ENCODE results near the gene FYN. TPM values are rescaled to one million over a fixed set of nuclear protein-coding genes. Genes with fewer than 3 reads are reported as not detected.

The FYN gene
- total and polyA plus RNA-seq, 9 of the 15 experiments (the other 6 are each of a cell fraction or from before 2014, with no cell fraction given): 2.9 to 22.1 (median 11.4) TPM

GRCh38 chr6:111861431-111861885 is 11.8 kb downstream of the FYN start:
- peaks cover 7% of the 10 kb centered on the region; the same call in 1 of the 2 replicates for H4K20me1 ChIP-seq (replicated peaks; ENCODE audit: control insufficient read depth, insufficient read depth, low read length)
- no peaks in the 10 kb centered on the region for H3K9me3 ChIP-seq (replicated peaks; ENCODE audit: control insufficient read depth, insufficient read depth, low read depth, low read length)
- no peaks in the 10 kb centered on the region for H3K36me3 ChIP-seq (ENCODE audit: control insufficient read depth, insufficient read depth, low read length)
- H3K27ac ChIP-seq (ENCODE audit: extremely low read depth, low read depth, low read length): no peak overlapping the region
- H3K9ac ChIP-seq (ENCODE audit: insufficient read depth in 1 of 2, low read depth in 2 of 2, low read length in 2 of 2): no peak overlapping the region
- H2AFZ ChIP-seq (ENCODE audit: low read depth, low read length): no peak overlapping the region
- no peak for DNase-seq (ENCODE audit: extremely low read depth in 1 of 4, low spot score in 3 of 4)
- peaks cover 0 to 32% of the 10 kb centered on the region in 2 experiments; a peak in 3 of 5 replicates for H3K27me3 ChIP-seq (ENCODE audit: control insufficient read depth in 2 of 2, insufficient read depth in 2 of 2, low read length in 2 of 2)
- intact Hi-C loops (cut with micrococcal nuclease): no loop called here
- no peaks in the 10 kb centered on the region; a peak in 1 of 5 replicates for H3K4me1 ChIP-seq (replicated peaks in 1 of 2; ENCODE audit: control insufficient read depth in 2 of 2, insufficient read depth in 2 of 2, low read length in 2 of 2)
- ChIA-PET CTCF (ENCODE audit: low intra/inter-chr PET ratio) (no interaction called here), POLR2A (interaction anchor here (0.8 kb wide), 1 partner anchor 74 kb away, joined by 5 read pairs; no protein-coding TSS in a partner anchor)
- ATAC-seq: no peak
- FAIRE-seq: no peak
- BruUV-seq (replicated peaks): no TSS peak
- no peak overlapping the region for H3K4me3 ChIP-seq
- in situ Hi-C loops (cut with MboI): no loop called here
- no peaks in the 10 kb centered on the region for H3K79me2 ChIP-seq (ENCODE audit: control insufficient read depth, insufficient read depth, low read length)
- no peaks in the 10 kb centered on the region for H3K9me1 ChIP-seq (ENCODE audit: control insufficient read depth, insufficient read depth, low read length)
- WGBS (ENCODE audit: insufficient coverage, low coverage, missing lambda C conversion rate): 18% methylated on average over 7 of the region's 7 CpGs
- H3K4me2 ChIP-seq (ENCODE audit: insufficient read depth, low read length): no peak overlapping the region
- TF ChIP-seq KLF16 (IDR thresholded peaks at IDR 0.05): no peak
- TF ChIP-seq ZNF551 (CRISPR knock-in tag; IDR thresholded peaks at IDR 0.05): no peak
- TF ChIP-seq ZBTB1 (CRISPR knock-in tag; IDR thresholded peaks at IDR 0.05; ENCODE audit: borderline replicate concordance, low read depth): no peak
- no peak for TF ChIP-seq TCF7L2 (IDR thresholded peaks at IDR 0.05; ENCODE audit: low read depth, low read length)
- no peak for TF ChIP-seq ZNF717 (CRISPR knock-in tag; IDR thresholded peaks at IDR 0.05)
- TF ChIP-seq HDAC6 (IDR thresholded peaks at IDR 0.05; ENCODE audit: low read depth, low read length): no peak
- no peak for TF ChIP-seq ELF1 (tag; IDR thresholded peaks at IDR 0.05)
- no peak for TF ChIP-seq ADNP (tag; IDR thresholded peaks at IDR 0.05)
- TF ChIP-seq ZNF586 (CRISPR knock-in tag; conservative IDR thresholded peaks at IDR 0.05): no peak
- no peak for TF ChIP-seq XRCC3 (IDR thresholded peaks at IDR 0.05)
- no peak for TF ChIP-seq IRF1 (CRISPR knock-in tag; IDR thresholded peaks at IDR 0.05; ENCODE audit: borderline replicate concordance)
- no peak for TF ChIP-seq CBX3 (IDR thresholded peaks at IDR 0.05; ENCODE audit: borderline replicate concordance in 1 of 2, low read length in 2 of 2)
- no peak for TF ChIP-seq ZKSCAN1 (IDR thresholded peaks at IDR 0.05; ENCODE audit: low read depth, low read length)
- TF ChIP-seq ZNF655 (CRISPR knock-in tag; IDR thresholded peaks at IDR 0.05): no peak
- no peak for TF ChIP-seq U2AF1 (optimal IDR thresholded peaks at IDR 0.05; ENCODE audit: low read depth, low read length)
- TF ChIP-seq HEY1 (CRISPR knock-in tag; IDR thresholded peaks at IDR 0.05; ENCODE audit: borderline replicate concordance): no peak
- TF ChIP-seq ZNF140 (CRISPR knock-in tag; IDR thresholded peaks at IDR 0.05): no peak
- no peak for TF ChIP-seq CUX1 (CRISPR knock-in tag; IDR thresholded peaks at IDR 0.05)

All from K562 (cell line).